Ishikawa (cell line): ENCODE data around the gene SIM2.

Experiments used
- CEBPB ChIP-seq: IDR thresholded peaks from 2 replicates; pipeline ENCODE4 v1.6.1; 2012
- CREB1 ChIP-seq: IDR thresholded peaks from 2 replicates; pipeline ENCODE4 v1.6.1; 2012; ENCODE audit warnings: low read depth
- EGR1 ChIP-seq: IDR thresholded peaks from 2 replicates; pipeline ENCODE4 v1.6.1; 2012
- EP300 ChIP-seq: IDR thresholded peaks from 2 replicates; pipeline ENCODE4 v1.6.1; 2012; ENCODE audit warnings: borderline replicate concordance
- FOXM1 ChIP-seq: IDR thresholded peaks from 2 replicates; pipeline ENCODE4 v1.6.1; 2012; ENCODE audit warnings: low read depth, borderline replicate concordance
- MAX ChIP-seq: IDR thresholded peaks from 2 replicates; pipeline ENCODE4 v1.6.1; 2012
- NFIC ChIP-seq: IDR thresholded peaks from 2 replicates; pipeline ENCODE4 v1.6.1; 2012
- RAD21 ChIP-seq: IDR thresholded peaks from 2 replicates; pipeline ENCODE4 v1.6.1; 2012; ENCODE audit warnings: low read depth
- REST ChIP-seq: IDR thresholded peaks from 2 replicates; pipeline ENCODE4 v1.6.1; 2012; ENCODE audit warnings: low read depth, mild to moderate bottlenecking
- TAF1 ChIP-seq: IDR thresholded peaks from 2 replicates; pipeline ENCODE4 v1.6.1; 2012; ENCODE audit warnings: low read depth, mild to moderate bottlenecking
- TCF12 ChIP-seq: IDR thresholded peaks from 2 replicates; pipeline ENCODE4 v1.6.1; 2012; ENCODE audit warnings: low read depth
- TEAD4 ChIP-seq: IDR thresholded peaks from 2 replicates; pipeline ENCODE4 v1.6.1; 2012
- USF1 ChIP-seq: IDR thresholded peaks from 2 replicates; pipeline ENCODE4 v1.6.1; 2012
- YY1 ChIP-seq: IDR thresholded peaks from 2 replicates; pipeline ENCODE4 v1.6.1; 2012; ENCODE audit warnings: low read depth
- ZBTB7A ChIP-seq: IDR thresholded peaks from 2 replicates; pipeline ENCODE4 v1.6.1; 2012; ENCODE audit warnings: low read depth

Gene SIM2

GRCh38 chr21:36661511-36662309, 37.2 kb upstream of the SIM2 start:
- TF ChIP-seq NFIC, result no peak
- peak; percentile 52 for TF ChIP-seq RAD21

- TF ChIP-seq CREB1, result no peak
- TF ChIP-seq CEBPB, result no peak
- TF ChIP-seq MAX, result peak; percentile 50; the same call in 1 of the 2 replicates
- no peak for TF ChIP-seq TAF1
- TF ChIP-seq USF1, result no peak
- no peak for TF ChIP-seq TEAD4
Measured at GRCh38 chr21:36663033-36663855, 35.7 kb upstream of the SIM2 start.

GRCh38 chr21:36664662-36664990, 34.3 kb upstream of the SIM2 start:
- TF ChIP-seq ZBTB7A (no peak), MAX (no peak), CEBPB (no peak), EP300 (no peak), CREB1 (no peak), TEAD4 (no peak)

GRCh38 chr21:36665806-36666205, 33.1 kb upstream of the SIM2 start:
- TF ChIP-seq TCF12 (no peak), REST (no peak), TAF1 (no peak), FOXM1 (no peak), USF1 (no peak), CREB1 (no peak), RAD21 (no peak), EGR1 (no peak), CEBPB (no peak), YY1 (no peak), ZBTB7A (no peak), NFIC (no peak), MAX (no peak)

- no peak for TF ChIP-seq TEAD4
- TF ChIP-seq CEBPB, result no peak
- no peak for TF ChIP-seq USF1
- TF ChIP-seq TCF12, result no peak
- no peak for TF ChIP-seq FOXM1
- TF ChIP-seq EP300, result no peak
- TF ChIP-seq EGR1, result no peak
Measured at GRCh38 chr21:36668713-36669112, 30.2 kb upstream of the SIM2 start.

GRCh38 chr21:36671836-36672235, 27.1 kb upstream of the SIM2 start:
- TF ChIP-seq TCF12, result no peak
- no peak for TF ChIP-seq FOXM1
- TF ChIP-seq TEAD4, result no peak
- TF ChIP-seq EGR1, result no peak
- TF ChIP-seq TAF1, result no peak
- no peak for TF ChIP-seq REST
- no peak for TF ChIP-seq CEBPB
- TF ChIP-seq USF1, result no peak
- no peak for TF ChIP-seq EP300
- TF ChIP-seq YY1, result no peak
- no peak for TF ChIP-seq ZBTB7A
- TF ChIP-seq MAX, result no peak
